ENCODE data around the gene BANF1. TPM values are rescaled to one million over a fixed set of nuclear protein-coding genes. Genes with fewer than 3 reads are reported as not detected.

Gene BANF1
- total and polyA plus RNA-seq, 2 of the 13 experiments (the other 11 are each of a cell fraction or from before 2014, with no cell fraction given), result 40.5 to 86.5 TPM

GRCh38 chr11:66051766-66052663 is 49.7 kb downstream of the BANF1 start, which contains the start of gene SF3B2 (continued):
- TF ChIP-seq, protein P1, sequence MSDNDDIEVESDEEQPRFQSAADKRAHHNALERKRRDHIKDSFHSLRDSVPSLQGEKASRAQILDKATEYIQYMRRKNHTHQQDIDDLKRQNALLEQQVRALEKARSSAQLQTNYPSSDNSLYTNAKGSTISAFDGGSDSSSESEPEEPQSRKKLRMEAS (IDR thresholded peaks at IDR 0.05), result peak; percentile 66; the same call in 1 of the 2 replicates
- TF ChIP-seq MIXL1 (CRISPR knock-in tag; IDR thresholded peaks at IDR 0.05), result no peak
- peak; percentile 15; the same call in 1 of the 2 replicates for TF ChIP-seq FOXO1 (CRISPR knock-in tag; IDR thresholded peaks at IDR 0.05)
- TF ChIP-seq ZNF713 (CRISPR knock-in tag; IDR thresholded peaks at IDR 0.05), result no peak
- TF ChIP-seq ZNF333 (CRISPR knock-in tag; IDR thresholded peaks at IDR 0.05; ENCODE audit: borderline replicate concordance), result no peak
- TF ChIP-seq, protein P2, sequence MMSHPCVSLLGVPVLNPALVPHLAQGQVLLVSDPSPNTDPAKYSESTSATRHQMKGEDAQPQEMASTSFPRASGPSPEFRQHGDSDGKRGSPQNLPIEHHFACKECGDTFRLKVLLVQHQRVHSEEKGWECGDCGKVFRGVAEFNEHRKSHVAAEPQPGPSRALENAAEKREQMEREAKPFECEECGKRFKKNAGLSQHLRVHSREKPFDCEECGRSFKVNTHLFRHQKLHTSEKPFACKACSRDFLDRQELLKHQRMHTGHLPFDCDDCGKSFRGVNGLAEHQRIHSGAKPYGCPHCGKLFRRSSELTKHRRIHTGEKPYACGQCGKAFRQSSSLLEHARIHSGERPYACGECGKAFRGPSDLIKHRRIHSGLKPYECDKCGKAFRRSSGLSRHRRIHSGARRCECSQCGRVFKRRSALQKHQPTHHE (CRISPR knock-in tag; IDR thresholded peaks at IDR 0.05; ENCODE audit: borderline replicate concordance), result peak; percentile 52; the same call in 1 of the 2 replicates
- peak; percentile 71; the same call in 1 of the 2 replicates for TF ChIP-seq HES4 (CRISPR knock-in tag; IDR thresholded peaks at IDR 0.05; ENCODE audit: borderline replicate concordance)
- TF ChIP-seq SMC3 (IDR thresholded peaks at IDR 0.05; ENCODE audit: low read length), result no peak
- peak; percentile 20; the same call in 1 of the 2 replicates for TF ChIP-seq ZSCAN12 (CRISPR knock-in tag; IDR thresholded peaks at IDR 0.05)
- peak; percentile 94 for TF ChIP-seq POLR2G (IDR thresholded peaks at IDR 0.05; ENCODE audit: low read depth, low read length)
- TF ChIP-seq ATF5 (CRISPR knock-in tag; IDR thresholded peaks at IDR 0.05; ENCODE audit: low read depth), result no peak
- TF ChIP-seq BCL3 (CRISPR knock-in tag; IDR thresholded peaks at IDR 0.05), result peak; percentile 39
- TF ChIP-seq HNRNPUL1 (IDR thresholded peaks at IDR 0.05; ENCODE audit: low read depth, low read length), result no peak
- no peak for TF ChIP-seq ZNF24 (IDR thresholded peaks at IDR 0.05)
- TF ChIP-seq ZSCAN22 (CRISPR knock-in tag; IDR thresholded peaks at IDR 0.05), result no peak
- TF ChIP-seq DMAP1 (CRISPR knock-in tag; IDR thresholded peaks at IDR 0.05), result peak; percentile 97
- TF ChIP-seq NFKBIZ (CRISPR knock-in tag; IDR thresholded peaks at IDR 0.05), result no peak
- TF ChIP-seq NR1H2 (CRISPR knock-in tag; IDR thresholded peaks at IDR 0.05; ENCODE audit: borderline replicate concordance, low read depth), result no peak
- peak; percentile 85; the same call in 1 of the 2 replicates for TF ChIP-seq ZNF556 (CRISPR knock-in tag; IDR thresholded peaks at IDR 0.05; ENCODE audit: borderline replicate concordance)
- no peak for TF ChIP-seq ZNF841 (CRISPR knock-in tag; IDR thresholded peaks at IDR 0.05; ENCODE audit: borderline replicate concordance)
- TF ChIP-seq MTF2 (CRISPR knock-in tag; IDR thresholded peaks at IDR 0.05; ENCODE audit: borderline replicate concordance), result peak; percentile 92; the same call in 1 of the 2 replicates
- TF ChIP-seq ZSCAN31 (CRISPR knock-in tag; IDR thresholded peaks at IDR 0.05; ENCODE audit: low read depth), result peak; percentile 94
- peak; percentile 95 for TF ChIP-seq NFYB (CRISPR knock-in tag; IDR thresholded peaks at IDR 0.05)
- no peak for TF ChIP-seq ZNF660 (CRISPR knock-in tag; IDR thresholded peaks at IDR 0.05; ENCODE audit: borderline replicate concordance, low read depth)
- TF ChIP-seq ZSCAN30 (CRISPR knock-in tag; IDR thresholded peaks at IDR 0.05), result 0 out of 2 replicates have a peak, but pooled peaks have one; percentile 82
- TF ChIP-seq HIVEP1 (CRISPR knock-in tag; IDR thresholded peaks at IDR 0.05), result no peak
- TF ChIP-seq ZNF781 (CRISPR knock-in tag; IDR thresholded peaks at IDR 0.05; ENCODE audit: borderline replicate concordance, not compliant biosample characterization), result peak; percentile 66

All from HepG2 (cell line).